Measurements from ENCODE around the gene VEGFA.

- TF ChIP-seq CTCF (IDR thresholded peaks at IDR 0.05) (no peak), POLR2A (IDR thresholded peaks at IDR 0.05) (no peak)
Observed at GRCh38 chr6:43803783-43804549, 34.0 kb downstream of the VEGFA start.

All from vagina (tissue), 2 donors.